Fibroblast of mammary gland (primary cell): ENCODE data around the gene ELP5.
A peak's percentile ranks its signal among the peaks of the same experiment; 100 is the strongest.

Experiments used
- DNase-seq: peaks from one replicate; pipeline ENCODE4 v3.0.0-alpha.2; 2010; ENCODE audit warnings: low read depth
- H3K4me3 ChIP-seq: 2 replicates; pipeline ENCODE4 v1.5.1; 2011; ENCODE audit warnings: low read depth, mild to moderate bottlenecking, low read length, moderate library complexity; ENCODE audit not compliant: control insufficient read depth
- CTCF ChIP-seq: conservative IDR thresholded peaks from 2 replicates; pipeline ENCODE4 v1.5.1; 2011; ENCODE audit warnings: low read depth, low read length, inconsistent platforms; ENCODE audit not compliant: control insufficient read depth, insufficient read depth

The ELP5 gene

GRCh38 chr17:7306911-7307685 is 55.1 kb downstream of the ELP5 start, which contains the start of gene EIF5A:
Gene EIF5A, plus strand, starts transcription at chr17:7307628. Its CDS starts 2,008 bp downstream, at chr17:7309636.
- TF ChIP-seq CTCF: no peak
- peak within 1 kb of the TSS; percentile 100 for H3K4me3 ChIP-seq
- peak; percentile 100 for DNase-seq

GRCh38 chr17:7307686-7308624 is 55.9 kb downstream of the ELP5 start:
- peak overlapping the region; percentile 100 for H3K4me3 ChIP-seq
- DNase-seq: peak; percentile 30
- no peak for TF ChIP-seq CTCF

- TF ChIP-seq CTCF: no peak
- peak; percentile 81 for DNase-seq
- H3K4me3 ChIP-seq: peak overlapping the region; percentile 100
These were observed 56.8 kb downstream of the ELP5 start for GRCh38 chr17:7308625-7309433.
